Adipose tissue (tissue), 3 donors: ENCODE results near the gene FAM181A. TPM values are rescaled to one million over a fixed set of nuclear protein-coding genes. Genes with fewer than 3 reads are reported as not detected.

ENCODE experiments used
- H3K27ac ChIP-seq: one replicate; pipeline ENCODE4 v1.5.1; 2013; ENCODE audit warnings: low read depth, low read length
- WGBS, 3 donors: extraction: QIAGEN DNeasy Blood & Tissue Kit; methylation state at CpG; one replicate each; pipeline ENCODE4 v1.1.7; 2013; 5-methylcytosine and 5-hydroxymethylcytosine counted together
- polyA plus RNA-seq, 3 donors: library from polyadenylated mRNA; stranded (reverse); fragments of 200-250 nt; gene quantifications; one replicate each; pipeline ENCODE4 v1.2.3, GENCODE V29; 2013
- donor health status: healthy with polysubstance abuse.
- donor health status: Bipolar disorder and iron deficiency.
- donor health status: healthy.

Gene FAM181A
- not detected for polyA plus RNA-seq

- no peak within 1 kb of the TSS for H3K27ac ChIP-seq
Observed at GRCh38 chr14:93926873-93927799, at the start of gene FAM181A. FAM181A (plus strand) TSS chr14:93927344; CDS start chr14:93928286, 942 bp downstream.

GRCh38 chr14:93878212-93878611 is 48.9 kb upstream of the FAM181A start:
- no peak overlapping the region for H3K27ac ChIP-seq
- 42 to 59% (median 54%) methylated on average over 8 of the region's 8 CpGs for WGBS, 3 donors

More at GRCh38 chr14:93926873-93927799, at the start of gene FAM181A:
- 63 to 74% (median 72%) methylated on average over 26 to 38 of the region's 38 CpGs for WGBS, 3 donors

GRCh38 chr14:93878871-93879270 is 48.3 kb upstream of the FAM181A start:
- WGBS, 3 donors = 80 to 85% (median 85%) methylated on average over 5 of the region's 5 CpGs

GRCh38 chr14:93879362-93879983 is 47.7 kb upstream of the FAM181A start:
- H3K27ac ChIP-seq = no peak overlapping the region
- 32 to 53% (median 53%) methylated on average over 7 of the region's 7 CpGs for WGBS, 3 donors

More at GRCh38 chr14:93878871-93879270, 48.3 kb upstream of the FAM181A start:
- no peak overlapping the region for H3K27ac ChIP-seq

DNA sequence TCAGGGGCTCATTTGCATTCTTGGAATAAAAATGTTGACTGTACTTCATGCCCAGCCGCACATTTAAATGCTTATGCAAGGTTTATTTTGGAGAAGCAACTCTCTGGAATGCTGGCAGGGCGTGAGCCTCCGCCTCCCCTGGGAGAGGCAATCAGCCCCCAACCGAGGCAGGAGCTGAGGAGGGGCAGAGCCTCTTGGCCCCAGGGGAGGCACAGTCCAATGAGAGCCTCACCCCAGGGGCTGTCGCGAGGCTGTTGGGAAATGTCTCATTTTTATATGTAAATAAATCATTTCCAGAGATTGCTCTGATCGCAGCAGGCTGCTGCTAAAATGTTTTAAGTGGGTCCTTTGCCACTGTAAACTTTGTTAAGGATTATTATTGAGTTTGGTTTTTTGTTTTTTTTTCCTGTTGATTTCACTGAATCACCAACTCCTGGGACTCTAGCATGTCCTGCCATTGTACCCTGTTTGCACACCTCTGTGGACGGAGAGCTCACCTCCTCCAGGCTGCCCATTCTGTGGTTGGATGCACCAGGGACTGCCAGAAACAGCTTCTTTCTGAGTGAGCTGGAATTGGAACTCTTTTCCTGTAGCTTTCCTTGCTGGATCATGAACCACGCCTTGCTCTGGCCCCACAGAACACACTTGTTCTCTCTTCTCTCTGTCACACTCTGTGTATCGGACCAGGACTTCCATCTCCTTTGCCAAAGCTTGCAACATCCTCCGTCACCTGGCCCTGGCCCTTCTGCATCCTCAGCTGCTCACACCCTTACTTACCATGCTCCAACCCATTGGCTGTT is 46.9 kb upstream of the FAM181A start:
- WGBS, 3 donors = 33 to 39% (median 34%) methylated on average over 11 of the region's 11 CpGs
- no peak overlapping the region for H3K27ac ChIP-seq

- 63 to 88% (median 65%) methylated on average over 1 of the region's 1 CpG for WGBS, 3 donors
- no peak overlapping the region for H3K27ac ChIP-seq
Observed at GRCh38 chr14:93884950-93885349, 42.2 kb upstream of the FAM181A start.

DNA sequence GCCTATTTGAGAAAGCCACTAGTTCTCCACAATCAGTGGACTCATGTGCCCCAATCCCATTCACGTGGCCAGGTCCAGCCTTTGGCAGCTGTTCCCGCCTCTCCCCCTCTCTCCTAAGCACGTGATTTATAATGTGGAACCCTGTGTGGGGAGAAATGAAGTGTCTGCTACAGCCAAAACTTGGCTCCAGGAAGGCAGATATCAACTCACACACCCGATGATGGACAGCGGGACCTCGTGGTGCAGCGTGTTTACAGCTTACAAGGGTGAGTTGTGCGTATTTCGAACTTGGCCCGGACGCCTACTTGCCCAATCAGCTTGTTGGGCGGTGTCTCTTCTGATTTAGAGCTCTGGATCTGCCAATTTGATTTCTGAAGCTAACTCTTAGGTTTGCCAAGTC is 38.1 kb upstream of the FAM181A start:
- WGBS, 3 donors = 55 to 61% (median 59%) methylated on average over 12 of the region's 12 CpGs
- no peak overlapping the region for H3K27ac ChIP-seq

- no peak overlapping the region for H3K27ac ChIP-seq
- 55 to 68% (median 66%) methylated on average over 9 of the region's 9 CpGs for WGBS, 3 donors
Observed at GRCh38 chr14:93889739-93890483, 37.2 kb upstream of the FAM181A start.

DNA sequence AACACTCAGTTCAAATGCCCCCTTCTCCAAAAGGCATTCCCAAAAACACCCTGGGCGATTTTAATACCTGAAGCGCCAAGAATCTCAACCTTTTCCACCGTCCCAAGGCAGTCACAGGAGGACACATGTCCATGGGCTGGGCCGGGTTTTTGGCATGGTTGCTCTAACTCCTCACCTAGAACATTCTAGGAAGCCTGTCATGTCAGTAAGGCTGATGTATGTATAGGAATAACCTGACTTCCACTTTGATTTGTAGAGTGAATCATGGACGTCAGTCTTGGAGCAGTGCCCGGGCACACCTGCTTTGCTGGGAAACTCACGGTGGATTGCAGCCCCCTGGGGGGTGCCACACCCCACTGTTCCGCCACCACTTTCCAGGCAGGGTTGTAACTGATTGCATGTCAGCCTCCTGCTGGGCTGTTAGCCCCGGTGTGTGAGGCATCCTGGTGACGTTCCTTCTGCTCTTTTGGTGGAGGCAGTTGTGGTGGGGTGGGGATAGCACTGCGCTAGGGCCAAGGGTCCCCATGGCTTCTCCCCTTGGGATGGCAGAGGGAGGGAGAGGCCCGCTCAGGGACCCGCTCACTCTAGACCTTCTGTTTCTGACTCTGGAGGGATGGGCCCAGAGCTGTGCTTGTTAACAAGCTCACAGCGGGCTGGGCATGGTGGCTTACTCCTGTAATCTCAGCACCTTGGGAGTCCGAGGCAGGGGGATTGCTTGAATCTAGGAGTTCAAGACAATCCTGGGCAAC is 35.2 kb upstream of the FAM181A start:
- no peak overlapping the region for H3K27ac ChIP-seq
- WGBS, 3 donors = 66 to 79% (median 72%) methylated on average over 15 of the region's 15 CpGs

DNA sequence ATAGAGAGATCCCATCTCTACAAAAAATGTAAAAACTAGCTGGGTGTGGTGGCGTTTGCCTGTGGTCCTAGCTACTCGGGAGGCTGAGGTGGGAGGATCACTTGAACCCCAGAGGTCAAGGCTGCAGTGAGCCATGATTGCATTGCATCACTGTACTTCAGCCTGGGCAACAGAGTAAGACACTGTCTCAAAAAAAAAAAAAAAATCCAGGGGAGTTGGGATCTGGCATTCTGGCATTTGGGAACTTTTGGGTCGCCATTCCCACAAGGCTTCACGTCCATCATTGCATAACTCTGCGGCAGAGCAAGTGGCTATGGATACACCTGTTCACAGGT is 34.7 kb upstream of the FAM181A start:
- no peak overlapping the region for H3K27ac ChIP-seq
- 63 to 66% (median 65%) methylated on average over 5 of the region's 5 CpGs for WGBS, 3 donors

- H3K27ac ChIP-seq = no peak overlapping the region
Observed at GRCh38 chr14:93892923-93893558, 34.1 kb upstream of the FAM181A start.

GRCh38 chr14:93893661-93894261 is 33.4 kb upstream of the FAM181A start:
- H3K27ac ChIP-seq = no peak overlapping the region
- 51 to 64% (median 63%) methylated on average over 12 of the region's 12 CpGs for WGBS, 3 donors

More at GRCh38 chr14:93892923-93893558, 34.1 kb upstream of the FAM181A start:
- WGBS, 3 donors = 28 to 32% (median 31%) methylated on average over 13 of the region's 13 CpGs

- 84 to 88% (median 86%) methylated on average over 9 of the region's 9 CpGs for WGBS, 3 donors
- no peak overlapping the region for H3K27ac ChIP-seq
Observed at GRCh38 chr14:93895023-93895604, 32.0 kb upstream of the FAM181A start.

DNA sequence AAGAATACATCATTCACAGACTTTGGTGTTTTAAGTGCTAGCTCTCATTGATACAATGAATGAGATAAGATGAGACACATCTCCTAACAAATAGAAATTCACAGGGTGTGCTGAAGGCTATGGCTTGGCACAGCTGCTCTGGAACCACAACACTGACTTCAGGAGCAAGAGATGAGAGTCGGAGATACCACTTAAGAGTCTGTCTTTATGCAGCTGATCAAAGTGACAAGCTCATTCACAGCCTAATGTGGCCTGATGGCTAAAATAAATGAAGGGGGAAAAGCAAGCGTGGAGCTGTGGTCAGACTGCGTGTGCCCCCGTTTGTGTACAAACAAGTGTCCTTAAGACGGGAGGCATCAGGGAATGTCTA is 29.7 kb upstream of the FAM181A start:
- WGBS, 3 donors = 79 to 86% (median 82%) methylated on average over 5 of the region's 5 CpGs
- H3K27ac ChIP-seq = no peak overlapping the region

GRCh38 chr14:93898081-93898611 is 29.0 kb upstream of the FAM181A start:
- WGBS, 3 donors = 79 to 85% (median 83%) methylated on average over 11 to 15 of the region's 15 CpGs
- no peak overlapping the region for H3K27ac ChIP-seq

- H3K27ac ChIP-seq = no peak overlapping the region
- WGBS, 3 donors = 78 to 92% (median 88%) methylated on average over 5 of the region's 5 CpGs
Observed at GRCh38 chr14:93898731-93899130, 28.4 kb upstream of the FAM181A start.
